Measurements from ENCODE around the gene HECTD4. TPM values are rescaled to one million over a fixed set of nuclear protein-coding genes. Genes with fewer than 3 reads are reported as not detected.

Gene HECTD4
- total RNA-seq, 1 experiment from 2014 or later: 37.4 TPM

DNA sequence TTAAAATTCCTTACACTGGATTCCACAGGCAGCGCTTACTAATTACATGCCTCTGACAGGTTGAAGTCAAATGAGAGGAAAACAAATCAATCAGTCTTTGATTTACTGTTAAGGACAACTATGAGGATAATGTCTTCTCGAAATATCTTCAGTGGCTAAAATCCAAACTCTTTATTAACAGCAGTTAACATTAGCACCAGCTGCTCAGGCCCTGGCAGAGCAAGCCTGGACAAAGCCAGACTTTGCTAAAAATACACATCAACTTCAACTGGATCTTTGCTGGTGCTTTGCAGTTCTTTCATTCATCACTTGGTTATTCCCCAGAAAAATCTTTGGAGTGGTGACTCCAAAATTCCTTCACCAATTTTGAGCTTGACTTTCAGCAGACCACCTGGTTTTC lies 98.7 kb downstream of the HECTD4 start:
- ChIA-PET POLR2A (ENCODE audit: unreplicated experiment) (interaction anchor here (0.6 kb wide), 1 partner anchor 229 kb away, joined by 6 read pairs; no protein-coding TSS in a partner anchor), CTCF (no interaction called here)
- H3K9me3 ChIP-seq (ENCODE audit: insufficient read depth, low read depth): no peaks in the 10 kb centered on the region; the same call in 1 of the 2 replicates
- no peaks in the 10 kb centered on the region for H3K79me2 ChIP-seq (ENCODE audit: low read depth)
- TF ChIP-seq EZH2 (IDR thresholded peaks at IDR 0.05; ENCODE audit: low read depth): no peak
- TF ChIP-seq, protein P1, sequence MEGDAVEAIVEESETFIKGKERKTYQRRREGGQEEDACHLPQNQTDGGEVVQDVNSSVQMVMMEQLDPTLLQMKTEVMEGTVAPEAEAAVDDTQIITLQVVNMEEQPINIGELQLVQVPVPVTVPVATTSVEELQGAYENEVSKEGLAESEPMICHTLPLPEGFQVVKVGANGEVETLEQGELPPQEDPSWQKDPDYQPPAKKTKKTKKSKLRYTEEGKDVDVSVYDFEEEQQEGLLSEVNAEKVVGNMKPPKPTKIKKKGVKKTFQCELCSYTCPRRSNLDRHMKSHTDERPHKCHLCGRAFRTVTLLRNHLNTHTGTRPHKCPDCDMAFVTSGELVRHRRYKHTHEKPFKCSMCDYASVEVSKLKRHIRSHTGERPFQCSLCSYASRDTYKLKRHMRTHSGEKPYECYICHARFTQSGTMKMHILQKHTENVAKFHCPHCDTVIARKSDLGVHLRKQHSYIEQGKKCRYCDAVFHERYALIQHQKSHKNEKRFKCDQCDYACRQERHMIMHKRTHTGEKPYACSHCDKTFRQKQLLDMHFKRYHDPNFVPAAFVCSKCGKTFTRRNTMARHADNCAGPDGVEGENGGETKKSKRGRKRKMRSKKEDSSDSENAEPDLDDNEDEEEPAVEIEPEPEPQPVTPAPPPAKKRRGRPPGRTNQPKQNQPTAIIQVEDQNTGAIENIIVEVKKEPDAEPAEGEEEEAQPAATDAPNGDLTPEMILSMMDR (conservative IDR thresholded peaks at IDR 0.05): no peak
- H4K20me1 ChIP-seq (ENCODE audit: insufficient read depth): no peaks in the 10 kb centered on the region; the same call in 1 of the 2 replicates
- no peak overlapping the region for H3K4me3 ChIP-seq
- no peaks in the 10 kb centered on the region for H3K27me3 ChIP-seq (ENCODE audit: insufficient read depth, low read depth)
- no peaks in the 10 kb centered on the region for H3K36me3 ChIP-seq (ENCODE audit: low read depth)
- intact Hi-C loops (cut with micrococcal nuclease; ENCODE audit: unreplicated experiment): no loop called here
- H3F3A ChIP-seq (ENCODE audit: insufficient read depth, low read depth): no peaks in the 10 kb centered on the region
- H3K4me2 ChIP-seq: no peak overlapping the region
- H3K9me2 ChIP-seq (ENCODE audit: insufficient read depth): no peaks in the 10 kb centered on the region; the same call in 1 of the 2 replicates
- no TSS peak for BruUV-seq (replicated peaks)
- H3K4me1 ChIP-seq (replicated peaks; ENCODE audit: insufficient read depth): no peaks in the 10 kb centered on the region
- H3K27ac ChIP-seq: no peak overlapping the region
- H2AFZ ChIP-seq: no peak overlapping the region
- no peak for DNase-seq

DNA sequence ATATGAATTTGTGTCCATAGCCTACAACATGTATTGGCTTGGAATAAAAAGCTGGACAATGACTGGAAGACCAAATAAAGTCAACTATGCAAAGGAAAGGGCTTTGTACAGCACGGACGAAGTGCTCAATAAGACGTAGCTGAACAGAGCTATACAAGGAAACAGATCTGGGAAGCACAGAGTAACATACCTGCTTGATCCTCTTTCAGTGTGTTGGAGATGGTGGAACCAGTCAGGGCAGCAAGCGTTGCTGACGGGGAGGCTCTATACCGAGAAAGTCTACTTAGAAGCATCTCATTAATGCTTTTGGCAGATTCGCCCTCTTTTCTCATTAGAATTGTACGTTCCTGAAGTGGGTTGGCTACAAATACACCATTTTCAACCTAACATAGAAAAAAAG lies 99.3 kb downstream of the HECTD4 start:
- Histone ChIP-seq H3K27ac (no peak overlapping the region), H4K20me1 (ENCODE audit: insufficient read depth) (no peaks in the 10 kb centered on the region; the same call in 1 of the 2 replicates), H3K4me2 (no peak overlapping the region), H3K79me2 (ENCODE audit: low read depth) (no peaks in the 10 kb centered on the region), H3K27me3 (ENCODE audit: insufficient read depth, low read depth) (no peaks in the 10 kb centered on the region), H3K9me3 (ENCODE audit: insufficient read depth, low read depth) (no peaks in the 10 kb centered on the region), H3K9me2 (ENCODE audit: insufficient read depth) (no peaks in the 10 kb centered on the region; the same call in 1 of the 2 replicates), H3K4me3 (no peak overlapping the region), H3K4me1 (replicated peaks; ENCODE audit: insufficient read depth) (no peaks in the 10 kb centered on the region), H3F3A (ENCODE audit: insufficient read depth, low read depth) (no peaks in the 10 kb centered on the region), H3K36me3 (ENCODE audit: low read depth) (no peaks in the 10 kb centered on the region; the same call in 1 of the 2 replicates), H2AFZ (no peak overlapping the region)
- TF ChIP-seq EZH2 (IDR thresholded peaks at IDR 0.05; ENCODE audit: low read depth): no peak
- TF ChIP-seq, protein P1 (conservative IDR thresholded peaks at IDR 0.05): no peak
- DNase-seq: no peak
- CTCF ChIA-PET: no interaction called here
- BruUV-seq (replicated peaks): no TSS peak
- POLR2A ChIA-PET (ENCODE audit: unreplicated experiment): no interaction called here
- intact Hi-C loops (cut with micrococcal nuclease; ENCODE audit: unreplicated experiment): no loop called here

GRCh38 chr12:112275836-112276235 lies 106.4 kb downstream of the HECTD4 start:
- CTCF ChIA-PET: no interaction called here
- POLR2A ChIA-PET (ENCODE audit: unreplicated experiment): no interaction called here
- Histone ChIP-seq H3K27ac (no peak overlapping the region), H3K4me1 (replicated peaks; ENCODE audit: insufficient read depth) (no peaks in the 10 kb centered on the region), H3K9me3 (ENCODE audit: insufficient read depth, low read depth) (no peaks in the 10 kb centered on the region), H3K79me2 (ENCODE audit: low read depth) (no peaks in the 10 kb centered on the region), H3K4me2 (no peak overlapping the region), H3K36me3 (ENCODE audit: low read depth) (no peaks in the 10 kb centered on the region; the same call in 1 of the 2 replicates), H3K4me3 (no peak overlapping the region), H2AFZ (no peak overlapping the region), H4K20me1 (ENCODE audit: insufficient read depth) (no peaks in the 10 kb centered on the region), H3K9me2 (ENCODE audit: insufficient read depth) (no peaks in the 10 kb centered on the region), H3F3A (ENCODE audit: insufficient read depth, low read depth) (no peaks in the 10 kb centered on the region), H3K27me3 (ENCODE audit: insufficient read depth, low read depth) (no peaks in the 10 kb centered on the region)
- intact Hi-C loops (cut with micrococcal nuclease; ENCODE audit: unreplicated experiment): no loop called here
- TF ChIP-seq, protein P1 (conservative IDR thresholded peaks at IDR 0.05): no peak
- no peak for TF ChIP-seq EZH2 (IDR thresholded peaks at IDR 0.05; ENCODE audit: low read depth)
- BruUV-seq (replicated peaks): no TSS peak
- no peak for DNase-seq

Measured in PC-9 (cell line).